H1 (cell line): ENCODE results near the gene TOMM34. TPM values are rescaled to one million over a fixed set of nuclear protein-coding genes. Genes with fewer than 3 reads are reported as not detected.

Source experiments
- ATF2 ChIP-seq: IDR thresholded peaks from 2 replicates; pipeline ENCODE4 v1.6.1; 2012; ENCODE audit warnings: low read length, inconsistent platforms
- ATF3 ChIP-seq: IDR thresholded peaks from 2 replicates; pipeline ENCODE4 v1.6.1; 2011; ENCODE audit warnings: low read depth, mild to moderate bottlenecking, low read length; ENCODE audit not compliant: insufficient read depth
- CBX8 ChIP-seq: fragments of 300-800, 300-1000 bp; sonication (generic); IDR thresholded peaks from 2 replicates; pipeline ENCODE4 v1.7.1; 2016; ENCODE audit warnings: low read depth, low read length, borderline replicate concordance
- CHD7 ChIP-seq: fragments of 300-600 bp; sonication (generic); IDR thresholded peaks from 2 replicates; pipeline ENCODE4 v1.7.1; 2012; ENCODE audit warnings: low read length, moderate library complexity, mild to moderate bottlenecking, inconsistent platforms; ENCODE audit not compliant: insufficient replicate concordance
- FOSL1 ChIP-seq: IDR thresholded peaks from 2 replicates; pipeline ENCODE4 v1.6.1; 2011; ENCODE audit warnings: mild to moderate bottlenecking, low read depth, low read length, moderate library complexity; ENCODE audit not compliant: insufficient read depth
- HDAC2 ChIP-seq, 2 experiments: fragments of 300-600 bp in 1 of 2; sonication (generic) in 1 of 2; IDR thresholded peaks; 2 replicates each; pipeline ENCODE4 v1.6.1; 2011 to 2012; ENCODE audit warnings: low read depth in 2 of 2, low read length in 2 of 2, mild to moderate bottlenecking in 2 of 2, moderate library complexity in 2 of 2, borderline replicate concordance in 1 of 2, inconsistent platforms in 1 of 2
- PHF8 ChIP-seq: fragments of 200-600 bp; sonication (generic); conservative IDR thresholded peaks from 2 replicates; pipeline ENCODE4 v1.7.1; 2012; ENCODE audit warnings: low read depth, mild to moderate bottlenecking, inconsistent platforms, low read length, moderate library complexity
- RXRA ChIP-seq: IDR thresholded peaks from 2 replicates; pipeline ENCODE4 v1.6.1; 2011; ENCODE audit warnings: low read depth, mild to moderate bottlenecking, low read length, moderate library complexity; ENCODE audit not compliant: insufficient read depth
- TAF1 ChIP-seq: IDR thresholded peaks from 2 replicates; pipeline ENCODE4 v1.6.1; 2011; ENCODE audit warnings: mild to moderate bottlenecking, low read depth, low read length
- polyA plus RNA-seq, 7 experiments: library from polyadenylated mRNA; depleted of rRNA in 3 of 7; stranded (reverse) in 5 of 7; unstranded in 2 of 7; fragments of >200 nt in 5 of 7; fragments of 200-250 nt in 2 of 7; gene quantifications; 1 replicate in 5 of 7; 2 replicates in 1 of 7; 4 replicates in 1 of 7; pipeline versions ENCODE4 v1.2.1 to v1.2.3, GENCODE V29; 2011 to 2013; ENCODE audit warnings: missing spikeins in 2 of 7, mixed read lengths in 2 of 7
- total RNA-seq: library from RNA; stranded (reverse); fragmentation: NEBNext Ultra II Directional; extraction: Animal tissue kit (Norgen Biotek cat#: 25700); gene quantifications from 2 replicates; pipeline ENCODE4 v1.2.1, GENCODE V29; 2021

TOMM34 gene
- total and polyA plus RNA-seq, 2 of the 8 experiments (the other 6 are each of a cell fraction or from before 2014, with no cell fraction given): 32.1 to 35.1 TPM

GRCh38 chr20:44997171-44997570, 37.0 kb upstream of the TOMM34 start (continued):
- TF ChIP-seq TAF1 (no peak), CBX8 (no peak), ATF3 (no peak), HDAC2 (IDR thresholded peaks at IDR 0.05; ENCODE audit: borderline replicate concordance in 1 of 2, low read depth in 2 of 2, low read length in 2 of 2) (no peak), ATF2 (no peak), CHD7 (no peak), RXRA (no peak), FOSL1 (no peak), PHF8 (no peak)
